ENCODE measurements around the gene NPHS1.

Gene NPHS1

DNA sequence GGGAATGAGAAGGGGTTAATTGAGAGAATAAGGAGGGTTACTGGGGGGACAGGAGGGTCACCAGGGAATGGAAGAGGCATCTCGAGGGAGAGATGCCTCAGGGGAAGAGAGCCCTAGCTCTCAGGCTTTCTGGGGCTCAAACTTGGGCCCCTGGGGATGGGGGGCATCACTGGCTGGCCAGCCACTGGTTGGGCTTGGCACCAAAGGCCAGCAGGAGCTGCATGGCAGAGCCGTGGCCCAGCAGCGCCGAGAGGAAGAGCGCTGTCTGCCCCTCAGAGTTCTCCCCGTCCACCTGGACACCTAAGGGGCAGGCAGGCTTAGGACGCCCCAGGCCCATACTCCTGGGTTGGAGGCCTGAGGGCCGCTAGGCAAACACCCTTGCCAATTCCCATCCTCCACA is 59.4 kb downstream of the NPHS1 start:
- TF ChIP-seq, protein P1, sequence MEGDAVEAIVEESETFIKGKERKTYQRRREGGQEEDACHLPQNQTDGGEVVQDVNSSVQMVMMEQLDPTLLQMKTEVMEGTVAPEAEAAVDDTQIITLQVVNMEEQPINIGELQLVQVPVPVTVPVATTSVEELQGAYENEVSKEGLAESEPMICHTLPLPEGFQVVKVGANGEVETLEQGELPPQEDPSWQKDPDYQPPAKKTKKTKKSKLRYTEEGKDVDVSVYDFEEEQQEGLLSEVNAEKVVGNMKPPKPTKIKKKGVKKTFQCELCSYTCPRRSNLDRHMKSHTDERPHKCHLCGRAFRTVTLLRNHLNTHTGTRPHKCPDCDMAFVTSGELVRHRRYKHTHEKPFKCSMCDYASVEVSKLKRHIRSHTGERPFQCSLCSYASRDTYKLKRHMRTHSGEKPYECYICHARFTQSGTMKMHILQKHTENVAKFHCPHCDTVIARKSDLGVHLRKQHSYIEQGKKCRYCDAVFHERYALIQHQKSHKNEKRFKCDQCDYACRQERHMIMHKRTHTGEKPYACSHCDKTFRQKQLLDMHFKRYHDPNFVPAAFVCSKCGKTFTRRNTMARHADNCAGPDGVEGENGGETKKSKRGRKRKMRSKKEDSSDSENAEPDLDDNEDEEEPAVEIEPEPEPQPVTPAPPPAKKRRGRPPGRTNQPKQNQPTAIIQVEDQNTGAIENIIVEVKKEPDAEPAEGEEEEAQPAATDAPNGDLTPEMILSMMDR (IDR thresholded peaks at IDR 0.05; ENCODE audit: borderline replicate concordance, insufficient read depth, low read depth, low read length), result no peak

DNA sequence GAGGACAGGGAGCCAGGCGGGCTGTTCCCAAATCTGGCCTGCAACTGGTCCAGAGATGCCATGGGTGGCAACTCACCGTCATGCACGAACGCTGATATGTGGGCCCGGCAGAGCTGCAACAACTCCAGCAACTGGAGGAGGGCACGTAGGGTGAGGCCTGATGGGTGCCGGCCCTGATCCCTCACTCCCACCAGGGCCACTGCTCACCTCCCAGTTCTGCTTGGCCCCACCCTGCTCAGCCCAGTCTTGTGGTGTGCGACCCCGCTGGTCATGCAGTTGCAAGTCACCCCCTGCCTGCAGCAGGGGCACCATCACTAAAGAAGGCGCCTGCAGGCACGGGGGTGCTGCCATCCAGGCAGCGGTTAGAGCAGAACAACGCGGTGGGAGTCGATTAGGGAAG is 60.0 kb downstream of the NPHS1 start:
- TF ChIP-seq, protein P1 (IDR thresholded peaks at IDR 0.05; ENCODE audit: borderline replicate concordance, insufficient read depth, low read depth, low read length), result no peak
- H3K4me3 ChIP-seq (ENCODE audit: low read depth, low read length), result no peak overlapping the region

More for the DNA sequence above, 59.4 kb downstream of the NPHS1 start:
- H3K4me3 ChIP-seq (ENCODE audit: low read depth, low read length), result no peak overlapping the region

DNA sequence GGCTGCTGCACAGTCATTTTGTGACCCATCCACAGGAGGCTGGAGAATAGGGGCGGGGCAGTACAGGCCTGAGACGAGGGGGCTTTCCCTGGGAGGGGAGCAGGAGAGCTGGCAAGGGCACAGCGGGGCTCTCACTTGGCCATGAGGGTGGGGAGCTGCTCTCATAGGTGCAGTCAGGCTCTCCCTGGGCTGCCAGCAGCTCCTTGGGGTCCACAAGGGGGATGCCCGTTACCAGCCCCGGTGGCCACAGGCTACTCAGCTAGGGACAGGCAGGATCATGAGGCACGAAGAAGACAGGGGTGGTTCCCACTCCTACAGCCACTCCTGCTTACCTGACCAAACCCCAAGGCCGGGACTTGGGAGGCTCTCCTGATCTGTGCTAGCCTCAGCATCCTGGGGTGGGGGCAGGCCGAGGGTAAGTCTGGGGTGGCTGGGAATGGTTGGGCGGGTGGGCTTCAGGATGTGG is 60.5 kb downstream of the NPHS1 start:
- no peak overlapping the region for H3K4me3 ChIP-seq (ENCODE audit: low read depth, low read length)
- TF ChIP-seq, protein P1 (IDR thresholded peaks at IDR 0.05; ENCODE audit: borderline replicate concordance, insufficient read depth, low read depth, low read length), result no peak

DNA sequence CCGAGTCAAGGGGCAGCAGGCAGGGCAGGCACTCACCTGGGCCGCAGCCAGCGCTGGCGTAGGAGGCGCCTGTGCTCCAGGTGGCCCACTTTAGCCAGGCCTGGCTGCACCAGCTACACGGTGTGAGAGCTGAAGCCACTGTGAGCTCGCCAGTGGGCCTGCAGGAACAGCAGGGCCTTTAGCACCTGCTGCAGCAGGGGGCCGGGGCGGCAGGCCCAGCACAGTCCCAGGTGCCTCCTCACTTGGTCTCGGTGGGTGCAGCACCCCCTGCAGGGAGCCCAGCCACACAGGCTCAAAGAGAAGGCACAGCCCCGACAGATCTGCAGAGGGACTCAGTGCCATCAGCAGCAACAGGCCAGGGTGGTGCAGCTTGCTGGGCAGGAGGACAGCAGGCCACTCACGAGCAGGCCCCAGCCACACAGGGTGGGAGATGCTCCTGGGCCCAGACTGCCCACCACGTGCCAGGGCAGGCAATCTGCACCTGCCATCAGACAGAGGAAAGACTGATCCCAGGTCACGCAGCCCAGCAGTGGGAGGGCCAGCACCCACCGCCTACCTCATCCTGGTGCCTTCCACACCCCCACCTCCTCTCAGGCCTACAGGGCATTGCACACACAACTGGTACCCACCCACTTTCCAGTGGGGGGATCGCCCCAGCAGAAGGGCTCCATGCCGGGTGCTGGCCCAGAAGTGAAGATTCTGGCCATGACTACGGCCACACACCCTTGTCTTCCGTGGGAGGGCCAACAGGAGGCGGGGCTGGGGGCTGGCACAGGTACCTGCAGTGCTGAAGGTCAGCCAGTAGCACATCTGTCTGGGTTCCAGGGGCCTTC is 61.1 kb downstream of the NPHS1 start:
- no peak overlapping the region for H3K4me3 ChIP-seq (ENCODE audit: low read depth, low read length)
- TF ChIP-seq, protein P1 (IDR thresholded peaks at IDR 0.05; ENCODE audit: borderline replicate concordance, insufficient read depth, low read depth, low read length), result peak; percentile 35; the same call in 1 of the 2 replicates

DNA sequence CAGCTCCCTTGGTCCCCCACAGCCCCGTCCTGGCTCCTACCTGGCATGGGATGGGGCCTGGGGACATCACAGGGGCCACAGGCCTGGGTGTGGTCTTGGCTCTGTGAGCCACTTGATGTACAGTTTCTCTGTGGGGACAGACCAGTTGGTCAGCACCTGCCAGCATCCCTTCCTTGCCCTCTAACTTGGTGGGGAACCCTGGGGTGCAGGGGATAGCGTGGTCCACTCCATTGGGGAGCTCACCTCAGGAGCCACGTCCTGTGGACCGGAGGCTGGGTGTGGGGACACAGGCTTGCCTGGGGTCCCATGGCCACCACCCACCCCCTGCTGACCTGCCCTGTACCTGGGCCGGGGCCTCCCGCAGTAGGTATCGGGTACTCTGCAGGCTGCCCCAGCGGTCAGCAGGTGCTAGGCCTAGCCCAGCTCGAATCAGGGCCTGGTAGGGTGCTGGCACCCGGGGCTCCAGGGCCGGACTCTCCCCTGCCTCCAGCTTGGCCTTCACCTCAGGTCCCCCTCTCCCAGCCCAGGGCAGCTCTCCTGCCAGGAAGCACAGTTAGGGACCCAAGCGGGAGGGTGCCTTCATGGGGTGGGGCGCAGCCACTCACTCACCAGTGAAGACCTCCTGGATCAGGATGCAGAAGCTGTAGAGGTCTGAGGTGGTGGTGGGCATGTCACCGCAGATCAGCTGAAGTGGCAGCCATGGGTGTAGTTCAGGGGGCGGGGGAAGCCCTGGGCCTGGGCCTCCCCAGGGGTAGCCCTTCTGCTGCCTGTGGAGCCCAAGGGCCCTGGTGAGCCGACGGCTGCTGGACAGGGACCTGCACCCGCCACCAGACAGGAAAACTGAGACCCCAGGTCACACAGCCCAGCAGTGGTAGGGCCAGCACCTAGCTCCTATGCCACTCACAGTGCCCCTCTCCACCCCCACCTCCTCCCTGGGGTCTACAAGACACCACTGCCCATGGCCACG is 62.0 kb downstream of the NPHS1 start:
- TF ChIP-seq, protein P1 (IDR thresholded peaks at IDR 0.05; ENCODE audit: borderline replicate concordance, insufficient read depth, low read depth, low read length), result no peak
- no peak overlapping the region for H3K4me3 ChIP-seq (ENCODE audit: low read depth, low read length)

DNA sequence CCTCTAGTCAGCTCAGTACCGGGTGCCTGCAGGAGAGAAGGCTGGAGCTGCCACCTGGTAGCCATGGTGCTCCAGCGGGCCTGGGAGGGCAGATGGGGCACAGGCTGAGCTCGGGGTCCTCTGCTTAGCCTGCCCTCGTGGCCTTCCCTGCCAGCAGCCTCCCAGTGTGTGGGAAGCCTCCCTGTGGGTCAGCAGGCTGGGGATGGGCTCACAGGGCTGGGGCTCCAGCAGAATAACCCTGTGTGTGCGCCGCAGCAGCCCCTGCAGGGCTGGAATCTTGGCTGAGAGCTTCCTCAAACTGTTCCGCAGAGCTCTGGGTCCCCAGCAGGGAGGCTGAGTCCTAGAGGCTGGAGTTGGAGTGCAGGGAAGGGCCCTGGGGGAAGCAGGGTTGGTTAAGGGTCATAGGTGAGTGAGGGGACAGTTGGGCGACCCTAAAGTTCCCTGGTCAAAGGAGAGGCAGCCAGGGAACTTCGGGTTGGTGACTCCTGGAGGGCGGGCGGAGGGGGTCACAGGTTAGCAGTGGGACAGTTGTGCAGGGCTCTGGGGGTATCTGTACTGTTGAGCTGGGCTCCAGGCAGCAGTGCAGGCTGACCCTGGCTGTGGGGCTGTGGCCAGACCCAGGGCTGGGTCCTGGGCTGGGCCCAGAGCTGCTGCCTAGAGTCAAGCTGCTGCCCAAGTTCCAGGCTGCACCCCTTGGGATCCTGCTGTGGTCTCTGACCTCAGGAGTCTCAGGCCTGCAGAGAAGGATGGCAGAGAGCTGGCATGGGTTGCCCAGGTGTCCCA is 62.9 kb downstream of the NPHS1 start:
- TF ChIP-seq, protein P1 (IDR thresholded peaks at IDR 0.05; ENCODE audit: borderline replicate concordance, insufficient read depth, low read depth, low read length), result no peak
- H3K4me3 ChIP-seq (ENCODE audit: low read depth, low read length), result no peak overlapping the region

Data from GM12875 (cell line).